ENCODE measurements around the gene KIAA1671. TPM values are rescaled to one million over a fixed set of nuclear protein-coding genes. Genes with fewer than 3 reads are reported as not detected.

KIAA1671 gene
- total and polyA plus RNA-seq, 2 of the 13 experiments (the other 11 are each of a cell fraction or from before 2014, with no cell fraction given), result 13.5 to 13.6 TPM

GRCh38 chr22:25205847-25206246, 253.3 kb downstream of the KIAA1671 start:
- ChIA-PET POLR2A (no interaction called here), CTCF (ENCODE audit: low intra/inter-chr PET ratio, low total read pairs) (no interaction called here)
- FAIRE-seq, result no peak
- H4K20me1 ChIP-seq (ENCODE audit: insufficient read depth, low read length), result no peaks in the 10 kb centered on the region
- 75% methylated on average over 1 of the region's 1 CpG for WGBS (ENCODE audit: low lambda C conversion rate)
- H3K4me3 ChIP-seq (replicated peaks in 1 of 3; ENCODE audit: insufficient read depth in 1 of 3, low read depth in 2 of 3, low read length in 3 of 3), result no peak overlapping the region
- H3K4me1 ChIP-seq (ENCODE audit: insufficient read depth, low read length), result peaks cover 15% of the 10 kb centered on the region
- H3K9ac ChIP-seq (ENCODE audit: insufficient read depth, low read depth, low read length), result no peak overlapping the region
- no TSS peak for BruUV-seq (replicated peaks)
- no peak overlapping the region for H3K4me2 ChIP-seq (ENCODE audit: low read depth, low read length)
- H3K27ac ChIP-seq (ENCODE audit: extremely low read length, insufficient read depth, low read length), result no peak overlapping the region
- in situ Hi-C loops (cut with HindIII; ENCODE audit: extremely low pct_ligation_motif_present, low pct_unique_long_range_greater_than_20kb) (no loop called here), intact Hi-C loops (cut with micrococcal nuclease; ENCODE audit: unreplicated experiment) (no loop called here)
- H3K36me3 ChIP-seq (replicated peaks in 1 of 2; ENCODE audit: control insufficient read depth in 1 of 2, insufficient read depth in 2 of 2, low read length in 2 of 2), result no peaks in the 10 kb centered on the region
- no peaks in the 10 kb centered on the region for H3K27me3 ChIP-seq (ENCODE audit: control insufficient read depth in 1 of 2, insufficient read depth in 2 of 2, low read length in 2 of 2)
- H3K9me3 ChIP-seq (ENCODE audit: low read length), result no peaks in the 10 kb centered on the region
- TF ChIP-seq ZNF17 (CRISPR knock-in tag; IDR thresholded peaks at IDR 0.05) (no peak), MIER3 (CRISPR knock-in tag; IDR thresholded peaks at IDR 0.05; ENCODE audit: borderline replicate concordance) (no peak), ARID2 (CRISPR knock-in tag; IDR thresholded peaks at IDR 0.05; ENCODE audit: borderline replicate concordance) (no peak), NCOA5 (CRISPR knock-in tag; IDR thresholded peaks at IDR 0.05) (no peak), TCF7L2 (IDR thresholded peaks at IDR 0.05; ENCODE audit: low read depth, low read length) (no peak), E2F1 (CRISPR knock-in tag; IDR thresholded peaks at IDR 0.05) (no peak), CBX1 (IDR thresholded peaks at IDR 0.05; ENCODE audit: low read depth) (no peak), HNRNPLL (IDR thresholded peaks at IDR 0.05; ENCODE audit: low read depth, low read length, poor library complexity, severe bottlenecking) (no peak), PRDM15 (CRISPR knock-in tag; IDR thresholded peaks at IDR 0.05) (no peak)
- no peaks in the 10 kb centered on the region for H3K79me2 ChIP-seq (ENCODE audit: insufficient read depth, low read length)
- no peak for DNase-seq (ENCODE audit: low spot score)
- ATAC-seq, result no peak
- H2AFZ ChIP-seq (ENCODE audit: low read length), result no peak overlapping the region
